Mesenteric fat pad (tissue), 1 donor: ENCODE data around the gene PRKN. TPM values are rescaled to one million over a fixed set of nuclear protein-coding genes. Genes with fewer than 3 reads are reported as not detected.
"Not testable (repeated sequence)": the region's sequence is repeated elsewhere in the genome, so short reads cannot be mapped to it uniquely, and the experiment has no call there.

Experiments used
- DNase-seq: peaks from one replicate; pipeline ENCODE4 v3.0.0-alpha.2; 2020; ENCODE audit warnings: low spot score
- total RNA-seq: library from RNA; stranded (reverse); fragmentation: NEBNext Ultra II Directional; extraction: Animal tissue kit (Norgen Biotek cat#: 25700); gene quantifications from one replicate; pipeline ENCODE4 v1.2.1, GENCODE V29; 2021
- donor health status: DM: yes; HTN: yes; CAD: no.

The PRKN gene
- total RNA-seq, 1 donor from 2014 or later, result 10.1 TPM

- DNase-seq, result no peak
Observed at GRCh38 chr6:161870236-161870901, 857.2 kb downstream of the PRKN start.

DNA sequence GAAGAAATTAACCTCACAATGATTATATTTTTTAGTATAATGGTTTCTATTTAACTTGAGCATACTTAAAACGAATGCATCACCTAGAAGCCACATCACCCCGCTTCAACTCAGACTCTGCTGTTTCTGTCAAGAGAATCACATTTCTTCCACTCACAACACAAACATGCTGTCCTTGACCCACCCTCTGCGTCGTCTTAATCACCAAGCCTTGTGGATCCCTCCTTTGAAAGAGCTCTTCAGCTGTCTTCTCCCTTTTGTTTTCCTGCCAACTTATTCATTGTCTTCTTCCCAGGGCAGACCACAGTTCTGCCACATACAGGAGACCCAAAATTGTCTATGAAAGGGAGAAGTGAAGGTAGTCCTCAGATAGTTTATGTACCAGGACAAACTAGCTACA, 858.1 kb downstream of the PRKN start:
- no peak for DNase-seq

DNA sequence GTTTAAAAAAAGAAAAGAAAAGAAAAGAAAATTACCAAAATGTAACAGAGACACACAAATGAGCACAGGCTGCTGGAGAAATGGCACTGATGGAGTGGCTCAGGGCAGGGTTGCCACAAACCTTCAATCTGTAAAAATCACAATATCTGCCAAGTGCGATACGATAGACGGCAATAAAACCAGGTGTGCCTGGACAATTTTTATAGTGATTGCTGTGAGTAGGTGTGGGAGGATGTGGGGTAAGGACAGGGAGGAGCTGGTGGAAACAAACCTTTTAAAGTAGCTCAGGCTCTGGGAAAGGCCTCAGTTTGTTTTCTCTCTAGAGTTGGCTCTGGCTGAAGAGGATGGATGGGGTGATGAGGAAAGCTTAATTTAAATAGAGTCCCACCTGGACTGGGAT, 861.0 kb downstream of the PRKN start:
- DNase-seq, result no peak

DNA sequence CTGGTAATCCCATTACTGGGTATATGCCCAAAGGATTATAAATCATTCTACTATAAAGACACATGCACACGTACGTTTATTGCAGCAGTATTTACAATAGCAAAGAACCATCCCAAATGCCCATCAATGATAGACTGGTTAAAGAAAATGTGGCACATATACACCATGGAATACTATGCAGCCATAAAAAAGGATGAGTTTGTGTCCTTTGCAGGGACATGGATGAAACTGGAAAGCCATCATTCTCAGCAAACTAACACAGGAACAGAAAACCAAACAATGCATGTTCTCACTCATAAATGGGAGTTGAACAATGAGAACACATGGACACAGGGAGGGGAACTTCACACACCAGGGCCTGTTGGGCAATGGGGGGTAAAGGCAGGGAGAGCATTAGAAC, 866.5 kb downstream of the PRKN start:
- DNase-seq, result not testable (repeated sequence)

- DNase-seq, result no peak
Observed at GRCh38 chr6:161853657-161854056, 873.9 kb downstream of the PRKN start.

DNA sequence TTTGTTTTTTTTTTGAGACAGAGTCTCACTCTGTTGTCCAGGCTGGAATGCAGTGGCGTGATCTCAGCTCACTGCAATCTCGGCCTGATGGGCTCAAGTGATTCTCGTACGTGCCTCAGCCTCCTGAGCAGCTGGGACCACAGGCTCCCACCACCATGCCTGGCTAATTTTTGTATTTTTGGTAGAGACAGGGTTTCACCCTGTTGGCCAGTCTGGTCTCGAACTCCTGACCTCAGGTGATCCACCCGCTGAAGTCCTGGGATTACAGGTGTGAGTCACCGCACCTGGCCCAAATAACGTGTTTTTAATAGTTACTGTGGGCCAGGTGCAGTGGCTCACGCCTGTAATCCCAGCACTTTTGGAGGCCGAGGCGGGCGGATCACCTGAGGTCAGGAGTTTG, 876.1 kb downstream of the PRKN start:
- not testable (repeated sequence) for DNase-seq

- no peak for DNase-seq
Observed at GRCh38 chr6:161850562-161850961, 877.0 kb downstream of the PRKN start.

DNA sequence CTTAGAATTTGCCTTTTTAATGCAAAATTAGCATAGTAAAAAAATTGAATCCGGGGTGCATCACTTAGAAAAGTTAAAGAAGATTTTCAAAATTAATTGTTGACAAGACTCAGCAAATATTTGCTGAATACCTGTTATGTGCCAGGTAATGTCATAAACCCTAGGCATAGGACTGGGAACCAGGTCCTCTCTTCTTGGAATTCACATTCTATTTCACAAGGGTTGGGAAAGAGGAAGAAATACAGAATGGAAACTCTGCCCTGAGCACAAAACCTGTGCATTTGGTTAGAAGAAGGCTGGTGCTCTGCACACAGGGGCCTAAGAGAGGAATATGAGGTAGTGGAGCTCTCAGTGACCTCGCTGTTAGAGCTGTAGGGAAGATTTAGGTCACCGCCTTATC, 879.9 kb downstream of the PRKN start:
- no peak for DNase-seq

DNA sequence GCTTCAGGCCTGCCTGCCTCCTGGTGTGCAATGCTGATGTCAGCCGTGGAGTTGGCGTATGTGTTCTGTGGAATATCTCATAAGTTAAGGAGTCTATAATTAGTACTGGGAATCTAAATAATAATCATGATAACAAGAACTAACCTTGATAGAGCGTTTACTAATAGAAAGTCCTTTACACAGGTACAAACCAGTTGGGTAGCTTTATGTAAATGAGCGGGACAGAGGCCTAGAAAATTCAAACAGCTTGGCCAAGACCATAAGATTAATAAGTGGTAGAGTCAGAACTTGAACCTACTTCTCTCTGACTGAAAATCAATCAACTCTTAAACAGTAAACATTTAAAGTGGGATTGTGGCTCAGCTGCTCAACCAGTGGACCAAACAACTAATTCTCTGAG, 882.8 kb downstream of the PRKN start:
- DNase-seq, result no peak

DNA sequence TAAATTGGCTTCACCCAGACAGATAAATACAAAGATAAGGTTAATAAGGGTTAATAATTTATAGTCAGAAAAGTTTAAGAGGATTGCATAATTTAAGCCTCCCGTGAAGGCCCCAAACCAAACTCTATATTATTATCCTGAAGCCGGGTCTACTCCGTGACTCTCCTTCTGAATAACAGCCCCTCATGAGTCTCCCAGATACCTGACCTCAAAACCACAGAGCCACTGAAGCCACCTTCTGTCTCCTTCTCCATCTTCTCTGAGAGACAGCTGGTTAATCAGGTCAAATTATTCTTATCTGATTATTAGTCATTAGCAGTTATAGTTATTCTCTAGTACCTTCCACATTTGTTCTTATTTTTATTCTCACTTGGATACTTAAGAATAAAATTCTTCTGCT, 884.5 kb downstream of the PRKN start:
- DNase-seq, result no peak

DNA sequence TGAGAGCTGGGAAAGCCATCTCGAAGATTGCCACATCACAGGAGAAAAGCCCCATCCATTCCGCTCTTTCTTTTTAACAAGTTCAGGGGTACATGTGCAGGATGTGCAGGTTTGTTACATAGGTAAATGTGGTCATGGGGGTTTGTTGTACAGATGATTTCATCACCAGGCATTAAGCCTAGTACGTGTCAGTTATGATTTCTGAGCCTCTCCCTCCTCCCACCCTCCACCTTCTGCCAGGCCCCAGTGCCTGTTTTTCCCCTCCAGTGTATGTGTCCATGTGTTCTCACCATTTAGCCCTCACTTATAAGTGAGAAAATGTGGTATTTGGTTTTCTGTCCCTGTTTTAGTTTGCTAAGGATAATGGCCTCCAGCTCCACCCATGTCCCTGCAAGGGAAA, 887.2 kb downstream of the PRKN start:
- DNase-seq, result no peak

DNA sequence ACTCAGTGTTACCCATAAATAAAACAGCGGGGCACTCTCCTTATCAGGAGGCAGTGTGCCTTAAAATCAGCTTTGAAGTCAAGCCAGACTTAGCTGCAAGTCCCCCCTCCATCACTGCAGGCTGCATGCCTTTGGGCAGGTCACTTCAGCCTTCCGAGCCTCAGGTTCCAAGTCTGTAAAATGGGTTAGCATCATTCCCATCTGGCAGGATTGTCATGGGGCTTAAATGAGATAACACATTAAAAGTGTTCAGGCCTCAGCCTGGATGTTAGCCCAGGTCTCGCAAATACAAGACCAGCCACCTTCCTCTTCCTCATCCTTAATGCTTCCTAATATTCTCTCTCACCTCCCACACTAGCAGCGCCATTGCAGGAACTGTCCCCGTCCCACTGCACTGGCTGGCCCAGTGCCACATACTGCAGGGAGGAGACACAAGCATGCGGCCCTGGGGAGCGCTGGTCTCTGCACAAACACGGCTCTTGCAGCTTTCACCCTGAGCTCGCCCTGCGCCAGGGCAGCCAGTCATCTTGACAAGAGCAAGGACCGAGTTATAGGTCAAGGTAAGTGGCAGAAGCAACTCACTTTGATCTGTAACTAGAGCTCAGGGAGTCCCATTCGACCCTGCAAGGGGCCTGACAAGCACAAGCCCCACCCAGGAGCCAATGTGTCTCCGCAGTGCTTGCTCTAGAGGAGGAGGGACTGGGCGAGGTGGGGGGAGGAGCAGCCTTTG, 889.1 kb downstream of the PRKN start:
- no peak for DNase-seq

DNA sequence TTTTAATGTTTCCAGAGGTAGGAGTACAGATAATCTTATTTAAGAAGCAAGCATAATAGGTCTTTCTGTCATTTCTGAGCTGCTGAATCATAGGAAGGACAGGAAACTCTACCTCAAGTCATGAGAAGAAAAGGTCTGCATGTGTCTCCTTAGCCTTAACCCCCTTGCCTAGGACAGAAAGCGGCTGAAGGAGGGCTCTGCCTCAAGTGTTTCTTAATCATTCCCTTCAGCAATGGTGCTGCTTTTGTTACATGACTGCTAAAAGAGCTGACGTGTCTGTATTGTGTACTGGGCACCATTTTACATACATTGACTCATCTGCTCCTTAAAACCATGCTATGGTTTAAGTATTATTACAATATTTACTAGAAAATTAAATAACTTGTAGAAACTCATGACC, 889.7 kb downstream of the PRKN start:
- DNase-seq, result no peak

- no peak for DNase-seq
Observed at GRCh38 chr6:161837449-161837735, 890.2 kb downstream of the PRKN start.

GRCh38 chr6:161836643-161837448, 890.7 kb downstream of the PRKN start:
- no peak for DNase-seq

DNA sequence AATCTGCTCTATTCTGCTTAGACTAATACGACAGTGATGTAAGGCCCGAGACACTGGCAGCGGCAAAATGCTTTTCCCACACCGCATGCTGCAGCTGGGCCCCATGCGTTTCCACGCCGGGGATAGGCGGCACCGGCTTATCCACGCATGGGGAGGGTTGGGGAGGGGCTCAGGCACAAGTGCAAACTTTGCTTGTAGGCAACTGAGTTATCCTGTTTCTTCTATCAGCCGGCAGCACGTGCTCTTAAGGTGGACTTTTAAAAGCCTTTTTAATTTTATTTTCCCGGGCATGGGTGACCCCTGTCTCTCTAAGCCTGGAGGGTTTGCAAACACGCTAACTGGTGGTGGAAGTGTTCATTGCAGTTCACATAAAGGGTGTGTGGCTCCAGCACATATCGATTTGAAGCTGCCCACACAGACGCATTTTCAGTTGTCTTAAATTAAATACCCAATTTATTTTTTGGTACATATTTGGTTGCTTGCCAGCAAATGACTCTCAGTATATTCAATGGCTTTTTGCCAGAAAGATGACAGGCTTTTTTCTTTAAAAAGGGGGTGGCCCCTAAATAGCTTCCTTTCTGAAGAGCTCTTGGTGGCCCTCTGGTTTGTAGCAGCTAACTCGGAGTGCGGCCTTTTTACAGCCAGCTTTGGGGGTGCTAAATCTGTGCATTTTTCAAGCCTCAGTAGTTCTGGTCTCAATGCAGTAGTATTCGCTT, 891.9 kb downstream of the PRKN start:
- DNase-seq, result no peak

- DNase-seq, result no peak
Observed at GRCh38 chr6:161834426-161834825, 893.1 kb downstream of the PRKN start.

DNA sequence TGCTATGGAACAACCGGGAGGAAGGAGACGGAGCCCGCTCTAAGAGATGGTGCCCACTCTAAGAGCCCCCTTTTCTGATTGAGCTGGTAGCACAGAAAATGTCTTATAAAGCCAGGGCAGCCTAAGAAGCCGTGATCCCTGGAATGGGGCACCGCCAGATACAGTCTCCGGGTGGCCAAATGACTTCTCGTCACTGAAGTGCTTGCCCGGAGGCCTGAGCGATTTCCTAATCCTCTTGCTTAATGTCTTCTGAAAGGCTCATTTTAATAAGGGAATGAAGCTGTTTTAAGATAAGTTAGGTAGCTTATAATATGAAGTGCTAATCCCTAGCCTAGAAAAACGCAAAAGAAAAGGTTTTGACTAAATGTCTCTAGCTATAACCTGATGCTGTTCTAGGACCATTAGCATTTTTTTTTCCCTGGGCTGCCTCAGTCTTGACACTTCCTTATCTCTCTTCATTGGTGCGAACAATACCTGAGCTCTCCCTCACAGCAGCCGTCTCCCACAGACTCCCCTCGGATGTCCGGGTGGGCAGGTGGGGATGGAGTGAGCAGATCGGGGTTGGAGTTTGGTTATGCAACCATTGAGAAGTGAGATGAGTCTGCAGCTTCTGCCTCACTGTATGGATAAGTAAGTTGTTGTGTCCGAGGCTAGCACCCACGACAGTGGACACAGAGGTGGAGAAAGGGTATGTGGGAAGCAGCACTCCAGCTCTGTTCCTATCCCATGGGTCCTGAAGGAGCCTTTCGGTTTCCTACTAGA, 894.3 kb downstream of the PRKN start:
- no peak for DNase-seq

GRCh38 chr6:161832622-161833021, 894.9 kb downstream of the PRKN start:
- no peak for DNase-seq

DNA sequence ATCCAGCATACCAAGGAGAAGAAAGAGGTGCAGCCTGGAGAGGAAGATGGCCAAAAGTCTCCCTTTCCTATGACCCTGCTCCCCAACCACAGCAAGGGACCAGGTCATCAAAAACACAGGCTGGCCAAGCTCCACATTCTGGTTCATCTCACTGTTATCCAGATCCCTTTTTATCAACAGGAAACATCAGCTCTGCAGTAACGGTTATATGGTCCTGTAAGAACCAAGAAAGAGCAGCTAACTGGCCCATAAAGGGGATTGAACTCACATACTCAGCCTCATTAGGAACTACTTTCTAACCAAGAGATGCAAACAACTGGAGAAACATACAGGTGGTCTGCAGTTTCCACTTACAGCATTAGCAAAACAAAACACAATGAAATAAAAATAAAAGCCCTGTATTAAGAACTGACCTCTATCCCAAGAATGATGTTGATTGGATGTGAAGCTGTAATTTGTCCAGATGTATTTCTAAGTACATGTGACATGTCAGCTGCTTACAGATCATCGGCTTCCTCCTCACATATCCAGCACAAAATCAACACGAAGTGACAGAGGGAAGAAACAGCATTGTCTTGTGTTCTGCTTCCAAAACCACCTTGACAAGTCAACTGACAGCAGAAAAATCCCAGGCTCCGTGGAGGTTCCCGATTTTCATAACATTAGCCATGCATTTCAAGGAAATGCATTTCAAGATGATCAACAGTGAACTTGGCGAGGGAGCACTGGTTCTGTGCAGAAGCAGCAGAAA, 896.5 kb downstream of the PRKN start:
- DNase-seq, result no peak
